OCI-LY3 (cell line): ENCODE data around the gene GPRASP3.

Experiments
- H2AFZ ChIP-seq: fragments of 200-600, 300-600 bp; shearing (Covaris generic); 2 replicates; pipeline ENCODE4 v1.6.0; 2014; ENCODE audit warnings: antibody characterized with exemption, low read depth, low read length
- H3K27ac ChIP-seq: fragments of 200-600, 300-600 bp; sonication (generic); 2 replicates; pipeline ENCODE4 v1.5.1; 2014; ENCODE audit warnings: mild to moderate bottlenecking, low read length, moderate library complexity, mixed read lengths
- H3K27me3 ChIP-seq: fragments of 200-600, 300-600 bp; sonication (generic); 2 replicates; pipeline ENCODE4 v1.6.1; 2014; ENCODE audit warnings: low read depth, low read length, mixed read lengths
- H3K36me3 ChIP-seq: fragments of 200-600, 300-600 bp; sonication (generic); replicated peaks from 2 replicates; pipeline ENCODE3; 2014; ENCODE audit warnings: low read depth, low read length, mixed read lengths
- H3K4me1 ChIP-seq: fragments of 300-600, 200-600 bp; sonication (generic); 2 replicates; pipeline ENCODE4 v1.6.1; 2014; ENCODE audit warnings: low read length, mixed read lengths
- H3K4me2 ChIP-seq: fragments of 200-600, 300-600 bp; sonication (generic); 2 replicates; pipeline ENCODE4 v1.6.1; 2014; ENCODE audit warnings: low read length, mixed read lengths
- H3K4me3 ChIP-seq: fragments of 300-600, 200-600 bp; sonication (generic); 2 replicates; pipeline ENCODE4 v1.5.1; 2014; ENCODE audit warnings: antibody characterized with exemption, mild to moderate bottlenecking, low read length, moderate library complexity
- H3K79me2 ChIP-seq: fragments of 300-600, 200-600 bp; shearing (Covaris generic); 2 replicates; pipeline ENCODE4 v1.6.1; 2014; ENCODE audit warnings: mild to moderate bottlenecking, low read length, mixed read lengths
- H3K9ac ChIP-seq: fragments of 300-600, 200-600 bp; shearing (Covaris generic); 2 replicates; pipeline ENCODE4 v1.6.0; 2014; ENCODE audit warnings: mild to moderate bottlenecking, low read length, moderate library complexity
- H3K9me3 ChIP-seq: fragments of 200-600, 300-600 bp; shearing (Covaris generic); 2 replicates; pipeline ENCODE4 v1.6.1; 2014; ENCODE audit warnings: low read length, mixed read lengths; ENCODE audit not compliant: insufficient read depth
- H4K20me1 ChIP-seq: fragments of 200-600, 300-600 bp; sonication (generic); 2 replicates; pipeline ENCODE4 v1.6.1; 2016; ENCODE audit warnings: low read length, mixed read lengths; ENCODE audit not compliant: insufficient read depth
- CTCF ChIP-seq: fragments of 200-600, 300-600 bp; sonication (generic); IDR thresholded peaks from 2 replicates; pipeline ENCODE4 v1.5.1; 2014; ENCODE audit warnings: antibody characterized with exemption, low read length, low read depth
- EZH2phosphoT487 ChIP-seq: fragments of 200-600 bp; shearing (Covaris generic); IDR thresholded peaks from 2 replicates; pipeline ENCODE4 v1.6.1; 2018; ENCODE audit warnings: antibody characterized with exemption, mixed run types, low read depth

Gene GPRASP3

GRCh38 chrX:102696306-102696705 lies 24.2 kb upstream of the GPRASP3 start:
- no peak overlapping the region for H2AFZ ChIP-seq
- H3K4me3 ChIP-seq: no peak overlapping the region
- H4K20me1 ChIP-seq: no peaks in the 10 kb centered on the region
- no peaks in the 10 kb centered on the region for H3K79me2 ChIP-seq
- H3K9me3 ChIP-seq: no peaks in the 10 kb centered on the region
- H3K27me3 ChIP-seq: no peaks in the 10 kb centered on the region
- H3K36me3 ChIP-seq: no peaks in the 10 kb centered on the region
- H3K9ac ChIP-seq: no peak overlapping the region
- no peak overlapping the region for H3K27ac ChIP-seq
- H3K4me1 ChIP-seq: no peaks in the 10 kb centered on the region
- no peak for TF ChIP-seq EZH2phosphoT487
- TF ChIP-seq CTCF: no peak
- H3K4me2 ChIP-seq: no peak overlapping the region

GRCh38 chrX:102697494-102697893 lies 23.0 kb upstream of the GPRASP3 start:
- Histone ChIP-seq H3K27me3 (no peaks in the 10 kb centered on the region), H3K9ac (no peak overlapping the region), H3K4me3 (no peak overlapping the region), H3K4me1 (no peaks in the 10 kb centered on the region), H3K27ac (no peak overlapping the region), H3K36me3 (no peaks in the 10 kb centered on the region), H4K20me1 (no peaks in the 10 kb centered on the region), H3K9me3 (no peaks in the 10 kb centered on the region), H3K79me2 (no peaks in the 10 kb centered on the region), H2AFZ (no peak overlapping the region), H3K4me2 (no peak overlapping the region)
- TF ChIP-seq CTCF: no peak
- TF ChIP-seq EZH2phosphoT487: no peak

GRCh38 chrX:102708900-102709299 lies 11.6 kb upstream of the GPRASP3 start:
- no peaks in the 10 kb centered on the region for H3K4me1 ChIP-seq
- H3K27me3 ChIP-seq: no peaks in the 10 kb centered on the region

DNA sequence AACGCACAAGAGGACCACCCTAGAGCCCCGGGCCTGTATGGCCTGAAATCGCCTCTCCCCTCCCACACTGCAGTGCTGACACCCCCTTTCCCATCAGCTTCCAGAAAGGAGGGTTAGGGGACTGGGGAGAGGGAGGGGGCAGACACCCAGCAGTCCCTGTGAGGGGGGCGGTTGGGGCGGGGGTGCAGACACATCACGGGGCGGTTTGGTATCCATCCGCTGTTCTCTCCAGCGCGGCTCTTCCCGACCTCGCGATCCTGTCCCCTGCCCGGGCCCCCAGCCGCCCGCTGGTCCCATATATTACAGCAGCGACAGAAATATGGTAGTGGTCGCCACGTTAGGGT lies 8.7 kb upstream of the GPRASP3 start:
- no peak overlapping the region for H3K4me2 ChIP-seq
- H2AFZ ChIP-seq: no peak overlapping the region
- no peak overlapping the region for H3K4me3 ChIP-seq
- TF ChIP-seq EZH2phosphoT487: no peak
- TF ChIP-seq CTCF: no peak
- H3K27me3 ChIP-seq: no peaks in the 10 kb centered on the region
- H3K9me3 ChIP-seq: no peaks in the 10 kb centered on the region
- no peak overlapping the region for H3K27ac ChIP-seq
- no peak overlapping the region for H3K9ac ChIP-seq
- no peaks in the 10 kb centered on the region for H3K36me3 ChIP-seq
- H4K20me1 ChIP-seq: no peaks in the 10 kb centered on the region
- no peaks in the 10 kb centered on the region for H3K79me2 ChIP-seq
- no peaks in the 10 kb centered on the region for H3K4me1 ChIP-seq

More at GRCh38 chrX:102708900-102709299, 11.6 kb upstream of the GPRASP3 start:
- H3K79me2 ChIP-seq: no peaks in the 10 kb centered on the region
- H3K36me3 ChIP-seq: no peaks in the 10 kb centered on the region
- no peak overlapping the region for H2AFZ ChIP-seq
- no peak overlapping the region for H3K27ac ChIP-seq
- no peak overlapping the region for H3K4me2 ChIP-seq
- H3K9me3 ChIP-seq: no peaks in the 10 kb centered on the region
- H3K4me3 ChIP-seq: no peak overlapping the region
- H4K20me1 ChIP-seq: no peaks in the 10 kb centered on the region
- TF ChIP-seq EZH2phosphoT487 (no peak), CTCF (no peak)
- H3K9ac ChIP-seq: no peak overlapping the region
